NCI-H446 treated with DMSO at 0.1 percent for 48 hours (cell line): ENCODE measurements around the gene SLC22A31.
A peak's percentile ranks its signal among the peaks of the same experiment; 100 is the strongest.

ENCODE experiments used
- DNase-seq: peaks from one replicate; lab custom pipeline; 2025; lab: John Stamatoyannopoulos, UW

SLC22A31 gene

GRCh38 chr16:89216315-89217137, 16.2 kb upstream of the SLC22A31 start:
- peak; percentile 14 for DNase-seq

DNA sequence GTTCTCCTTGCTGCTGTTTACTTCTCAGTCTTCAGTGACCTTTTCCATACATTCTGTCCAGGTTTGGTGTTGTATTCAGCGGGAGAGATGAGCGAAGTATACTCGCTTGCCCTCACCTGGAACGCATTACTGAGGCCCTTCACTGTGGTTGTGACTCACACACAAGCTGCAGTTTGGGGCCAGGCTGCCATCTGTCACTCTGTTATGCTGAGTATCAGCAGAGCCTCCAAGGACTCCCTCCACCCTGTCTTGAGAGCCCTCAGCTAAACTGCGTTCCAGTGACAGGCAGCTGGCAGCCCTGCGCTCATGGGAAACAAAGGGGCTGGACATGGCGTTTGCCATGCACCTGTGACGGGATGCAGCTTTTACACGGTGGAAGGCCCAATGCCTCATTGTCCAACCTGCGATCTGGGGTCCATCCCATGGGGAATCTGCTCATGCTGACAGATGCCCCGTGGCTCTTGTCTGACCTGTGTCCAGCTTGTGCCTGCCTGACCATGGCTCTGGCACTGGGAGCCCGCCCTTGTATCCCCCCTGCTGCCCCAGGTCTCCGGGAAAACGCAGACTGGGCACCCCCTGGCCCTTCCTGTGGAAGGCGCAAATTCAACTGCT, 10.7 kb upstream of the SLC22A31 start:
- peak; percentile 31 for DNase-seq

DNA sequence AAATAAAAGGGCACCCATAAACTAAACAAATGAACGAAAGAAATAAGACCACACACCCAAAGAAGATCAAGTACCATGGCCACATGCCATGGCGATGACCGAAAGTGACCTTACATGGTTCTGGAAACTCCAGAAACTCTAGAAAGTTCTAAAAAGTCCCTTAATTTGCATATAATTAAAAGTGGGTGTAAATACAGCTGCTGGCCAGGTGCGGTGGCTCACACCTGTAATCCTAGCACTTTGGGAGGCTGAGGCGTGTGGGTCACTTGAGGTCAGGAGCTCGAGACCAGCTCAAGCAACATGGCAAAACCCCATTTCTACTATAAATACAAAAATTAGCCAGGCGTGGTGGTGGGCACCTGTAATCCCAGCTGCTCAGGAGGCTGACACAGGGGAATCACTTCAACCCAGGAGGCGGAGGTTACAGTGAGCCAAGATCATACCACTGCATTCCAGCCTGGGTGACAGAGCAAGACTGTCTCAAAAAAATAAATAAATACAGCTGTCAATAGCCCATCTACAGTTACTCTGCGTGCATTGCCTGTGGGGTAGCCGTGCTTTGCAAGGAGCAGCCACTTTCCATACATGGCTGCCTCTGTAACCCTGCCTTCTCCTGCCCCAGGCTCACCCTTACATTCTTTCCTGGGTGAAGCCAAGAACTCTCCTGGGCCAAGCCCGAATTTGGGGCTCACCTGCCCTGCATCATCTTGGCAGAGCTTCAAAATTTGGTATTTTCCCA, 10.0 kb upstream of the SLC22A31 start:
- no peak for DNase-seq

GRCh38 chr16:89209522-89210044, 9.2 kb upstream of the SLC22A31 start:
- no peak for DNase-seq

DNA sequence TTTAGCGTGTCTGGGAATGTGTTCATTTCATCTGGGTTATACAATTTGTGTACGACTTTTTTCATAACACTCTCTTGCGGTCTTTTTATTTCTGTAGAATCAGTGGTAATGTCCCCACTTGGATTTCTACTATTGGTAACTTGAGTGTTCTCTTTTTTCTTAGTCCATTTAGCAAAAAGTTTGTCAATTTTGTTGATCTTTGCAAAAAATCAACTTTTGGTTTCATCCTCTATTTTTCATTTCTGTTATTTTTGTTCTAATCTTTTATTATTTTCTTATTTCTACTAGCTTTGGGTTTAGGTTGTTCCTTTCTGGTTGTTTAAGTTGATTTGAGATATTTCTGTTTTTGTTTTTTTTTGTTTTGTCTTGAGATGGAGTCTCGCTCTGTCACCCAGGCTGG, 7.7 kb upstream of the SLC22A31 start:
- no peak for DNase-seq

GRCh38 chr16:89202422-89203215, 2.3 kb upstream of the SLC22A31 start:
- no peak for DNase-seq

- peak; percentile 2 for DNase-seq
Measured at GRCh38 chr16:89201439-89202377, 1.4 kb upstream of the SLC22A31 start.

- DNase-seq = no peak
Measured at GRCh38 chr16:89200850-89201411, 594 bp upstream of the SLC22A31 start.

DNA sequence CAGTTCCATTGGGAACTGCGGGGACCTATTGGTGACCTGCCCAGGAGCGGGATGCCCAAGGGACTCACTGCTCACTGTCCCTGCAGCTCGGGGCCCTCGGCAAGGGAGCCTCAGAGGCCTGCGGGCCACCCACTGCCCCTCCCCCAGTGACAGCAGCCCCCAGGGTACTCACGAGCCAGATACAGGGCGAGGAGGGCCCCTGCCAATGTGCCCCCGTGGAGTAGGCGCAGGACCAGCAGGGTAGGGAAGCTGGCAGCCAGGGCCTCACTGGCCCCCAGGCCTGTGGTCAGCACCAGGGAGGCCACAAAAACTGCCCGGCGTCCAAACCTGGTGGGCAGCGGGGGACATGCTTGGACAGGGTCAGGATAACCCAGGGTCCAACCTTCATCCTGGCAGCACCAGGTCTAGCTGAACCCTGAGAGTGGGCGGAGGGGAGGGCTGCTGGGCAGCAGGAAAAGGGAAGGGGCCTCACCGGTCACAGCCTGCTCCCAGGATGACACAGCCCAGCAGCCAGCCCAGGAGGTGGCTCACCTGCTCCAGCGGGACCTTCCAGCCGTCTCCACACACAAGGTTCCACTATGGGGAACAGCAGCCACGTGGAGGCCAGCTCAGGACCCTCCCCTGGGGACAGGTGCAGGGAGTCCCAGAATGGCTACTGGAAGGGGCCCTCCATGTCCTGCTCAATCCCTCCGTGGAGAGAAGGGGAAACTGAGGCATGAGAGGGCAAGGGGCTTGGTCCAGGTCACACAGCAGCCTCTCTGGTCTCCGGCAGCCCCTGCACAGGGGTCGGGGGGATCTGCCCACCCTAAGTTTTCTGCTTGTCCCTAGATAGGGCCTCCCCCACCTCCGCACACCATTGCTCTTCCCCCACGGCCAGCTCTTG, 855 bp downstream of the SLC22A31 start:
- DNase-seq = no peak

GRCh38 chr16:89198417-89199240, 1.7 kb downstream of the SLC22A31 start:
- no peak for DNase-seq

- DNase-seq = no peak
Measured at GRCh38 chr16:89197633-89198416, 2.5 kb downstream of the SLC22A31 start.

DNA sequence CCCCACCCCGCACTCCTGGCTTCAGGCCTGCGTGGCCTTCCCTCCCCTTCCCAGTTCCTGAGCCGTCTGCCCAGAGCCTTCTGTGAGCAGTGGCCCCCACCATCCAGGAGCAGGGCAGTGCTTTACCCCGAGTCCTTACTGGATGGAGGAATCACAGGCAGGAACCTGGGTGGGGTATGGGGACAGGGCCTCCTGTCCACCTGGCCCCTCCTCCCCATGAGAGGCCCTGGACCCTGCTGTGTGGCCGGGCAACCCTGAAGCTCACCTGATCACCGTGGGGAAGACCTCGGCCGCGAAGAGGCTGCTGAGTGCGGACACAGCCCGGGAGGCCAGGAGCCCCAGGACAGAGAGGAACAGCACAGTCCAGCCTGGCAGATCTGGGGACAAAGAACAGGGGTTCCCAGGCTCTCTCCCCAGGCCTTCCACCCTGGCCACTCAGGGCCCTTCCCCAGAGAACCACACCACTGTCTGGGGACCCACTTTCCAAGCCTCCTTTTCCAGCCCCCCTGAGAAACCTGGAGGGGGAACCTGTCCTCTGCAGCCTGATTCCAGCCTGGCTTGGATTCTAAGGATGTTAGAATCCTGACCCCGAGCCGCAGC, 3.2 kb downstream of the SLC22A31 start:
- DNase-seq = no peak

GRCh38 chr16:89195521-89196171, 4.7 kb downstream of the SLC22A31 start:
- no peak for DNase-seq

DNA sequence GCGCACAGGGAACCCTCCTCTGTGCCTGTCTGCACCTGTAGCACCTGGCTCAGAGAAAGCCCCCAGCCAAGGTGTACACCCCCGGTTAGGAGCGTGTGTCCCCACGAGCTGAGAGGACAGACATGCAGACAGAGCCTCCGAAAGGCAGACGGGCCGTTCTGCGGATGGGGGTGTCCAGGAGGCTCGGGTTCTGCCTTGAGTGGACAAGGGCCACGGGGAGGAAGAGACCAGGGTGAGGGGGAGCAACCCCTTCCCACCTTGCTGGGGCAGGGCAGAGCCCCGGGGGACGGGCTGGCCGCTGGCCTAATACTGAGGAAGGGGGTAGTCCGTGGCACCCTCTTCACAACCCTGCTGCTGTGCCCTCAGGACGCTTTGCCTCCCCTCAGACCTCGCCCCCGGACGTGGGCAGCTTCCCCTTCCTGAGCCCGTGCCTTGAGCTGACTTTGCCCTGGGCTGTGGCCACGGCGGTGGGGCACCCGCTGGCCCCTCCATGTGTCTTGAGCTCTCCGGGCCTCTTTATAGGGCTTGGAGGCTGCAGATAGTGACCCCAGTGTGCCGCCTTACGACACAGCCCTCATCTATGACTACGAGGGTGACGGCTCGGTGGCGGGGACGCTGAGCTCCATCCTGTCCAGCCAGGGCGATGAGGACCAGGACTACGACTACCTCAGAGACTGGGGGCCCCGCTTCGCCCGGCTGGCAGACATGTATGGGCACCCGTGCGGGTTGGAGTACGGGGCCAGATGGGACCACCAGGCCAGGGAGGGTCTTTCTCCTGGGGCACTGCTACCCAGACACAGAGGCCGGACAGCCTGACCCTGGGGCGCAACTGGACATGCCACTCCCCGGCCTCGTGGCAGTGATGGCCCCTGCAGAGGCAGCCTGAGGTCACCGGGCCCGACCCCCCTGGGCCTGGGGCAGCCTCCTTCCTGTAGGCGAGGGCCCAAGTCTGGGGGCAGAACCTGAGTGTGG, 5.7 kb downstream of the SLC22A31 start:
- no peak for DNase-seq

DNA sequence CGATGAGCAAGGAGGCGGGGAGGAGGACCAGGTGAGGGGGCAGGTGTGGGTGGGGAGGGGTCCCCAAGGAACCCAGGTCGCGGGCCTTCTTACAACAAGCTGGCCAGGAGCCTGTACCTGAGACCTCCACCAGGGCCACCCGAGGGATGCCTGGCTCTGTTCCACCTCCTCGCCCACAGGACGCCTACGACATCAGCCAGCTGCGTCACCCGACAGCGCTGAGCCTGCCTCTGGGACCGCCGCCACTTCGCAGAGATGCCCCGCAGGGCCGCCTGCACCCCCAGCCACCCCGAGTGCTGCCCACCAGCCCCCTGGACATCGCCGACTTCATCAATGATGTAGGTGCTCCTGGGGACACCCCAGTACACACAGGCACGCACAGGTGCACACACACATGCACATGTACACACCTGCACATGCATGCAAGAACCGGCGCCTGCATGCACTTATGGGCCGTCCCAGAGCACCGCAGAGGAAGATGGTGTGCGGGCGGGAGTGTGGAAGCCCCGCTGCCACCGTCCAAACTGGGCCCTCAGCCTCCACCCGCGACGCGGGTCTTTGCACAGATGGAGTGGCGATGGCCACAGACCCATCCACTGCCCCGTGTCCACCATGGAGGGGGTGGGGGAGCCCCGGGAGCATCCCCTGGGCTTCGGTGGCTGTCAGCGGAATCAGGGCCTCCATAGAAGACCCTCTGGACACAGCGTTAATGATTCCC, 6.6 kb downstream of the SLC22A31 start:
- DNase-seq = no peak
